GM12873 (cell line): ENCODE measurements around the gene AGR3.

Experiments
- TF ChIP-seq, protein P1 (sequence below): IDR thresholded peaks from 2 replicates; pipeline ENCODE4 v1.5.1; 2012; ENCODE audit warnings: low read depth, mild to moderate bottlenecking, moderate library complexity, low read length, control low read depth; ENCODE audit not compliant: insufficient read depth; ENCODE audit errors: missing control alignments

The AGR3 gene

DNA sequence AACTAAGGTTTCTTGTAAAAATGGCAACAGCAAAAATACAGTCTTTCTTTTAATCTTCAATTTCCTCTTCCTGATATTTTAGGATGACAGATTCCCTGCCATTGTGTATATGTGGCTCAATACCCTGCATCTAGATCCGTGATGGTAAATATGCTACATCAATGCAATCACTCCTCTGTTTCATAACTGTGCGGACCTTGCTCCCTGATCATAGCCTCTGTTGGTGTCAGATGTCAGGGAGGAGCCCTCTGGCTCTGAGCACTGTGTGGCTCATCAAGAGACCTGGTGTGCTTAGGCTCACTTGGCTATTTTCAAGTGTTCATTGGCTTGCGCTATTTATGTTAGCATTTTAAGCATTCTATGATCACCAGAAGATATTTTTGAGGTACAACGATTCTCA is 33.0 kb upstream of the AGR3 start:
- TF ChIP-seq, protein P1, sequence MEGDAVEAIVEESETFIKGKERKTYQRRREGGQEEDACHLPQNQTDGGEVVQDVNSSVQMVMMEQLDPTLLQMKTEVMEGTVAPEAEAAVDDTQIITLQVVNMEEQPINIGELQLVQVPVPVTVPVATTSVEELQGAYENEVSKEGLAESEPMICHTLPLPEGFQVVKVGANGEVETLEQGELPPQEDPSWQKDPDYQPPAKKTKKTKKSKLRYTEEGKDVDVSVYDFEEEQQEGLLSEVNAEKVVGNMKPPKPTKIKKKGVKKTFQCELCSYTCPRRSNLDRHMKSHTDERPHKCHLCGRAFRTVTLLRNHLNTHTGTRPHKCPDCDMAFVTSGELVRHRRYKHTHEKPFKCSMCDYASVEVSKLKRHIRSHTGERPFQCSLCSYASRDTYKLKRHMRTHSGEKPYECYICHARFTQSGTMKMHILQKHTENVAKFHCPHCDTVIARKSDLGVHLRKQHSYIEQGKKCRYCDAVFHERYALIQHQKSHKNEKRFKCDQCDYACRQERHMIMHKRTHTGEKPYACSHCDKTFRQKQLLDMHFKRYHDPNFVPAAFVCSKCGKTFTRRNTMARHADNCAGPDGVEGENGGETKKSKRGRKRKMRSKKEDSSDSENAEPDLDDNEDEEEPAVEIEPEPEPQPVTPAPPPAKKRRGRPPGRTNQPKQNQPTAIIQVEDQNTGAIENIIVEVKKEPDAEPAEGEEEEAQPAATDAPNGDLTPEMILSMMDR: no peak

DNA sequence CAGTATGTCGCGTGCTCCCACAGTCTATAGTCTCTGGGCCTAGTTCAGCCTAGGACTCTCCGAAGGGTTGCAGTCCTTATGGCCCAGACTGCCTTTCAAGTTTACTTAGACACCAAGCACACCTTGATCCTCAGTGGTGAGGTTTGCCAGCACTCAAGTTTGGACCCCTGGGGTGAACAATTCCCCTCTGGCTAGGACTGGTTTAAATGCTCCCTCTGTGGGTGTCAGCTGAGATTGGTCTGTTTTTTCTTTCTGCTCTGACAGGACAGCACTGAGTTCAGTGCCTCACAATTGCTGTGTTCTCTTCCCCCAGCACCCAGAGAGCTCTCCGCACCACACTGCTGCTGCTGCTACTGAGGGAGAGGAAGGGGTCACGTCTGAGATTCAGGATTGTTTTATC is 31.9 kb upstream of the AGR3 start:
- TF ChIP-seq, protein P1: no peak

DNA sequence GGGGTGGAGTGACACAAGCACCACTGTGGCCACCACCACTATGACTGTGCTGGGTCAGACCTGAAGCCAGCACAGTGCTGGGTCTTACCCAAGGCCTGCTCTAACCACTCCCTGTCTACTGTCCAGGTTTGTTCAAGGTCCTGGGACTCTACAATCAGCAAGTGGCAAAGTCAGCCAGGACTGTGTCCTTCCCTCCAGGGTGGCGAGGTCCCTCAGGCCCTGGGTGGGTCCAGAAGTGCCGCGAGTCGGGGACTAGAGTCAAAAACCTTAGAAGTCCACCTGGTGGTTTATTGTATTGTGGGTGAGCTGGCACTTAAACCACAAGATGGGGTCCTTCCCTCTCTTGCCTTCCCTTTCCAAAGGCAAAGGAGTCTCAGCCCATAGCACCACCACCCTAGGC is 30.8 kb upstream of the AGR3 start:
- TF ChIP-seq, protein P1: no peak

DNA sequence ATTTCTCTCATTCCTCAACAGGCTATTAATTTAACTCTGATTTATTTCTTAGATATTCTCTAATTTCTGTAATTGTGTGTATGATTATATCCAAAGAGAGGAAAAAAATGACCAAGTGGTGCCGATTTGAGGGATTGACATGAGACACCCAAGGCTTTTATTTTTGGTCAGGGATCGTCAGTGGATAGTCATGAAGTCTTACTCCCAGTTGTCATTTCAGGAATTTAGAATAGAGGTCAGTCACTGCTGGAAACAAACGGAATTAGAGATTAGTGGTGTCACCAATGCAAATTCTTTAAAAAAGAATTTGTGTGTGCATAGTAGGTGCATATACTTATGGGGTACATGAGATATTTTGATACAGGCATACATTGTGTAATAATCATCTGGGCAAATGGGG is 26.8 kb upstream of the AGR3 start:
- TF ChIP-seq, protein P1: no peak

DNA sequence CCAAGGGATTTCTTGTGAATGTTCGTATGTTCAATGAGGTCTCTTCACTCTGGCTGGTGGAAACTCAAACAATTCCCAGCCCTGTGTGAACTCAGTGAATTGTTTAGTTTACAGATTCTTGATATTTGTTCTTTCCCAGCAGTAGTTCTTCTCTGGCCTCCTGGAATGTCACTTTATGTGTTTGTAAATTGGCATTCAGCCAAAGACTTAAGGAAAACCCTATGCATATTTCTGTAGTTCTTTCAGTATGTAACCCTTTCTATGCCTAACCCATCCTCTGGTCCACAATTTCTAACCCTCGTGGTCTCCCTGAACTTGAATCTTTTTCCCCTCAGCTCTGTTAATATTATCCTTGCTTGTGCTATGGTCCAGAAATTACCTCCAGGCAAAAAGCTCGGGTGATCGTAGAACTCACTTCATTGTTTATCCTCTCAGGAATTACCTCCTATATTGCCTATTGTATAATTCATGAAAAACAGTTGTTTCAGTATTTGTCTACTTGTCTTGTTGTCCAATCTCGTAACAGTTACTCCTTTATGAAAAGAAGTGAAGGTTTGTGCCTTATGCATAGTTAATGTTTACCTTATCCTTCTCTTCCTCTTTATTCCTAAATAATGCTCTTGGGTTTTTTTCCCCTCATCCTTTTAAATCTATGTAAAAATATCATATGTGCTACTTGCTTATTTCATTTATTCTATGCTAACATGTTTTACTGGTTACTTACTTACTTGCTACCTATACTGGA is 23.7 kb upstream of the AGR3 start:
- TF ChIP-seq, protein P1: no peak

DNA sequence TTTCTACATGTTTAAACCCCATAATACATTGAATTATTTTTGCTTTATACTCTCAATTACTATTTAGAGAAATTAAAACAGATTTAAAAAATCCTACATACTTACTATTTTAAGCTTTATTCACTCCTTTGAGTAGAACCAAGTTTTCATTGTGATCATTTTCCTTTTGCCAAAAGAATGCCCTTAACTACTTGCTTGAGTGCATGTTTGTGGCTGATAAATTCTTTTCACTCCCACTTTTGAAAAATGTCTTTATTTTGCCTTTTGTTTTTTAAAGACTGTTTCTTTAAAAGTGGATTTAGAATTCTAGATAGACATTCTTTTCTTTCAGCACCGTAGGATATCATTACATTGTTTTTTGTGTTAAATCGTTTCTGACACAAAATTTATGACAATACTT is 22.3 kb upstream of the AGR3 start:
- TF ChIP-seq, protein P1: no peak

DNA sequence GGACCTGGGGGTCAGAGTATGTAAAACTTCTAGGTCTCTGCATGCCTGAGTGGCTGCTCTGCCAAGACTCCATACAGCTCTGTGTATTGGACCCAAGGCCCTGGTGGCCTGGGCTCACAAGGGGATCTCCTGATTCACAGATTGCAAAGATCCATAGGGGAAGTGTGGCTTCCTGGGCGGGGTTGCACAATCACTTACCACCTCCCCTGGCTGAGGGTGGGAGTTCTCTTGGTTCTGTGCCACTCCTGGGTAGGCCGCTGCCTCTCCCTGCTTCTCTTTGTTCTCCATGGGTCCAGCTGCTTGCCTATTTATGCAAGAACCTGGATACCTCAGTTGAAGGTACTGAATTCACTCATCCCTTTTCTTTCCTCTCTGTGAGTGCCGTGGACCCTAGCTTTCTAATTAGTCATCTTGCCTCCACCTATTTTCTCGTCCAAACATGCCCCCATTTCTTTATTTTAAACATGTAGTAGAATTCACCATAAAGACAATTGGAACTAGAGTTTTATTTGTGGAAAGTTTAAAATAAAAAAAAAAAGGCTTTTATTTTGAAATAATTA is 18.5 kb upstream of the AGR3 start:
- TF ChIP-seq, protein P1: no peak
